Tibial nerve (tissue), 3 donors: ENCODE data around the gene COL2A1.

Source experiments
- CTCF ChIP-seq, 5 experiments: fragments of 200-600 bp in 3 of 5; fragments of 450-650 bp in 2 of 5; sonication (generic) in 3 of 5; IDR thresholded peaks; one replicate each; pipeline ENCODE4 v1.5.1; 2016 to 2019; ENCODE audit warnings: antibody characterized with exemption in 5 of 5, mild to moderate bottlenecking in 3 of 5, moderate library complexity in 2 of 5
- POLR2A ChIP-seq, 2 donors: fragments of 450-650 bp; IDR thresholded peaks; one replicate each; pipeline ENCODE4 v1.6.1; 2017; ENCODE audit warnings: antibody characterized with exemption in 2 of 2, mild to moderate bottlenecking in 2 of 2, moderate library complexity in 2 of 2

GRCh38 chr12:48018618-48018995 is 14.3 kb upstream of the COL2A1 start:
- TF ChIP-seq CTCF (IDR thresholded peaks at IDR 0.05) (no peak), POLR2A (IDR thresholded peaks at IDR 0.05) (no peak)
